Stimulated activated CD4-positive, alpha-beta T cell treated with anti-CD3 and anti-CD28 coated beads, Interleukin-12 subunit alpha, Interleukin-12 subunit beta, amount 100 ng/mL, for 4 hours (primary cell): ENCODE results near the gene HCK.

Source experiments
- DNase-seq: peaks from one replicate; pipeline ENCODE4 v3.0.0-alpha.2; 2020

The HCK gene

DNA sequence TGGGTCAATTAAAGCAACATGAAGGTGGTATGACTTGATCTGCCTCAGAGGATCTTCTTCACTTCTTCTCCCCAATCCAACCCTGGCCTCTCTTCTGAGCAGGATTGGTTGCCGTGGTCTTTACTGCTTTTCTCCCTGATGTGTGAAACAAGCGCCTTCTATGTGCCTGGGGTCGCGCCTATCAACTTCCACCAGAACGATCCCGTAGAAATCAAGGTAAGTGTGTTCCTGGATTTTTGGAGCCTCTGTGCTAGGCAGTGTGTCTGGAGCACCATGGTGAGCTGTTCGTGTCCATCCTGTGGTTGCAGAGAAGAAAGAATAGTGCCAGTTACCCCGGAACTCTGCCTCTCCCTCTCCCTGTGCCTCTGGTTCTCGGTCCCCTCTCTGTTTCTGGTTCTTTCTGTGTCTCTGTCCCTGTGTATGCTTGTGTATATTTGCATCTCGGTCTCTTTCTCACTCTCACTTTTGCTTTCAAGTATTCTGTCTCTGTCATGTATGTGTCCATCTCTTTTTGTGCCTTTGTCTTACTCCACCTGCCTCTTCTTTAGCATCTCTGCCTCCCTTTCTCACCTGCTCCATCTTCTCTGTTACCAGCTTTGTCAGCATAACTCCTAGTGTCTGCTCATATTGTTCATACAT, 81.0 kb downstream of the HCK start:
- DNase-seq: no peak

DNA sequence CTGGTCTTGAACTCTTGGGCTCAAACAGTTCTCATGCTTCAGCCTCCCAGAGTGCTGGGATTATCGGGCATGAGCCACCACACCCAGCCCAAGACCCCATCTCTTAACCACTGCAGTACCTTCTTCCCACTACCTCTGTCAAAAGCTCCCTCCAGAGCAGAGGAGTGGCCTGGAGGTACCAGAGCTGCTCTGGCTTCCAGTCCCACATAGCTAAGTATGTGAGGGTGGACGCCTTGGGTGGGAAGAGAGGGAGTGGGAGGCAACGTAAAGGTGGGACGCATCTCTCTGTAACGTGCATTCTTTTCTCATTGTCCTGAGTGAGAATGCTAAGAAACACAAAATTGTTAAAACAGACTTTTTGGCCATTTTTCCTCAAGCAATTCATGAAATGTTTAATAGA, 82.0 kb downstream of the HCK start:
- no peak for DNase-seq

DNA sequence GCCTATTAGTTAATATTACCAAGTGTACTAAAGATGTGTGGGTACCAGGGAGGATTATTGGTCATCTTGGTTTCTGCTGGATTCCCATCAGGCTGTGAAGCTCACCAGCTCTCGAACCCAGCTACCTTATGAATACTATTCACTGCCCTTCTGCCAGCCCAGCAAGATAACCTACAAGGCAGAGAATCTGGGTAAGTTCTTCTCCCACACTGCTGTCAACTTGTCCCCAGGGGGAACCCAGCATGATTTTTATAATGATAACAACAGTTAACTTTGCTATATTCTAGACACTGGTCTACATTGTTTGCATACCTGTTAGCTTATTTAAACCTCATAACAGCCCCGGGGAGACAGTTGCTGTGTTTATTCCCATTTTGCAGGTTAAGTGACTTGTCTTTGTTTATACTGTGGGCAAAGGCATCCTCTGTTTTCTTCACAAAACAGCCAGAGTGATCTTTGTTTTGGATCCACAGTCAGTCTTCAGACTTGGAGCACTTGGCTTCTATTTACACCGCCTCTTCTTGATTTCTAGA, 84.0 kb downstream of the HCK start:
- DNase-seq: no peak

DNA sequence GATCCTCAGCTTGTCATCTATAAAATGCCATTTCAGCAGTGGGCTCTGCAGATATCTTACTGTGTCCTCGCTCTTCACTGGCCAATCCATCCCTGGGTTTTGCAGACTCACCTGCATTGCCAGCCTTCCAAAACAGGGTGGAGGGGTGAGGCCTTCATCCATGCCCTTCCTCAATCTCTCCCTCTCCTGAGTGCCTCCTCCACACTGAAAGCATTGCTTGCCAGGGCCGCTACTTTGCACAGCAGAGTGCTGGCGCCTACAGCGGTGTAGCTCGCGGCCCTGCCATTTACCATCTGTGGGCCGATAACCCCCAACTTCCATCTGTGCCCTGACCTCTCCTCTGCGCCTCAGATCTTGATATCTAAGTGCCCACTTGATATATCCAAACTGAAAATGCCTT, 86.9 kb downstream of the HCK start:
- no peak for DNase-seq

DNA sequence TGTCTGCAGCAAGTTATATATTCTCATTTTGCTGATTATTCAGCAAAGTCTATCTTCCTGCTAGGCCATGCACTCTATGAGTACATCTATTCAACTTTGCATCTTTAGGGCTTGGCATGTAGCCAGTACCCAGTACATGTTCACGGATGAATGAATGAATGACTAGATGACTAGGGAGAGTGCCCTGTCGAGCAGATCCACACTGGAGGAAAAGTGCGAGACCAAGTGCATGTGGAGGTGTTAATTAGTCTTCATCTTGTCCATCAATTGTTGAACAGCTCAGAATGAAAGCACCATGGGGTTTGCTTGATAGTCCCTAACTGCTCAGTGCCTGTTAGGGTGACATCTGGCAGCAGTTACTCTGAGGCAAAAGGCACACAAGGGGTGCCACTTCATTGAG, 87.9 kb downstream of the HCK start:
- DNase-seq: no peak

DNA sequence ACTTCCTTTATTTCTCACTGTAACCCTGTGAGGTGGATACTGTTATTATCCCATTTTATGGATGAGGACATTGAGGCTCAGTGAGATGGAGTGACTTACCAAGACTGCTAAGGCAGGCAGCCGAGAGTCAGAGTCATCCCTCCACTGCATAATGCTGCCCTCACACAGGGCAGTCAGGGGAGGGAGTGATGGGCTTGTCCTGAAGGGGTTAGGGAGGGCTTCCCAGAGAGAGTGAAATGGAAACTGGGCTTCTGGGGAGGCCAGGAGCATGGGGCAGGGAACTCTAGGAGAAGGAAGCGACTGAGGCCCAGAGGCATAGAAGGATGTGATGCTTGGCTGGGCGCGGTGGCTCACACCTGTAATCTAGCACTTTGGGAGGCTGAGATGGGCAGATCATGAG, 88.6 kb downstream of the HCK start:
- DNase-seq: no peak

DNA sequence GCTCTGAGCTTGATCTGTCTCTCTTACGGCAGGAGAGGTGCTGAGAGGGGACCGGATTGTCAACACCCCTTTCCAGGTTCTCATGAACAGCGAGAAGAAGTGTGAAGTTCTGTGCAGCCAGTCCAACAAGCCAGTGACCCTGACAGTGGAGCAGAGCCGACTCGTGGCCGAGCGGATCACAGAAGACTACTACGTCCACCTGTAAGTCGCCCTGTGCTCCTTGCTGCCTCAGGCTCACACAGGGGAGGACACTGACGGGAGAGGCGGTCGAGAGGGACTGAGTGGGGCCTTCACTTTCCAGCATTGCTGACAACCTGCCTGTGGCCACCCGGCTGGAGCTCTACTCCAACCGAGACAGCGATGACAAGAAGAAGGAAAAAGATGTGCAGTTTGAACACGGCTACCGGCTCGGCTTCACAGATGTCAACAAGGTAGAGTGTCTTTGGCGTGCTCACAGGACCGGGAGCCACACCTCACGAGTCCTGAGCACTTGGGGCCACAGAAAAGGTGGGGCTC, 89.5 kb downstream of the HCK start:
- no peak for DNase-seq

DNA sequence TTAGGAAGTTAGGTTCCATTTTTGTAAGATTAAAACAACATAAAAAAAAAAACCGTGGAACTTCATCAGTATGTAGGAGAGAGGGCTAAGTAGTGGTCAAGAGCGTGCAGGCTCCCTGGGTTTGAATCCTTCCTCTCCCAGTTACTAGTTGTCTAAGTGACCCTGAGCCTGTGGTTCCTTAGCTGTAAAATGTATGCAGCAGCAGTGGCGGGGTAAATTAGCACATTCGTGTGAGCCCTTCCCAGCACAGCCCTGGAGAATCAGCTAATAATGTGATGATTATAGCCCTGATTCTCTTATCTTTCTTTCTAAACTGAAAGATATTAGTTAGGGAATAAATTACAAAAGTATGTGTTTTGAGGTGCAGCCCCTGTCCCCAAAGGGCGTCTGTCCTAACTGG, 90.0 kb downstream of the HCK start:
- DNase-seq: no peak

DNA sequence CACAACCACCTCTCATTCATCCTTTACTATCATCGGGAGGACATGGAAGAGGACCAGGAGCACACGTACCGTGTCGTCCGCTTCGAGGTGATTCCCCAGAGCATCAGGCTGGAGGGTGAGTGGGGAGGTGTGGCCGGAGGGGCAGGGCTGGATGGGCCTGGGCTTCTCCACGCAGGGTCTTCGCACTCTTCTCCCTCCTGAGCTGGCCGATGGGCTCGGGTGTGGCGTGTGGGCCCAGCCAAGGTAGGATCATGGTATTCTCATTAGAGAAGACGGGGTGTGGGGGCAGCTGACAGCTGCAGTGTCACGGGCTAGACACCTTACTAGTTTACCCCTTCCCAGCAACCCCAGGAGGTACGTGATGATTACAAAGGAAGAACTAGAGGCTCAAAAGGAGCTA, 90.9 kb downstream of the HCK start:
- no peak for DNase-seq

DNA sequence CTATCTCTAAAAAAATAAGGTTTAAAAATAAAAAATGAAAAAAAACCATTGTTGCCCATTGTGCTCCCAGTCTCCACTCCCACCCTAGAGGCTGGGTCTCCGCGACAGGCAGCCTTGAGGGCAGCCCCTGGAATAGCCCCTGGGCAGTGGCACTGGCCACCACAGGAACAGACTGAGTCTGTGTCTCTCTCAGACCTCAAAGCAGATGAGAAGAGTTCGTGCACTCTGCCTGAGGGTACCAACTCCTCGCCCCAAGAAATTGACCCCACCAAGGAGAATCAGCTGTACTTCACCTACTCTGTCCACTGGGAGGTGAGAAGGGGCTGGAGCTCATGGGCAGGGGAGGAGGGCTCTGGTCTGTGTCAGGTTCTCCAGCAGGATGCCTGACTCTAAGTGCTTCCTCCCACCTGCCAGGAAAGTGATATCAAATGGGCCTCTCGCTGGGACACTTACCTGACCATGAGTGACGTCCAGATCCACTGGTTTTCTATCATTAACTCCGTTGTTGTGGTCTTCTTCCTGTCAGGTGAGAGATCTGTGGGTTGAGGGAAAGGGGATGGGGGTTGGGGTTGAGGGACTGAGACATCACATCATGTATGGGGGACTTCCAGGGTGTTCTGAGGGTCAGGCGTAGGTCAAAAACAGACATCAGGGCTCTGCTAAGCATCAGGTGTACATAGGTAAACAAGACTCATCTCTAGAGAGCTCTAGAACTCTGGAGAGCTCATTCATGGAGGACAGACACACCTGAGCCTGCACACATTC, 93.0 kb downstream of the HCK start:
- DNase-seq: no peak

DNA sequence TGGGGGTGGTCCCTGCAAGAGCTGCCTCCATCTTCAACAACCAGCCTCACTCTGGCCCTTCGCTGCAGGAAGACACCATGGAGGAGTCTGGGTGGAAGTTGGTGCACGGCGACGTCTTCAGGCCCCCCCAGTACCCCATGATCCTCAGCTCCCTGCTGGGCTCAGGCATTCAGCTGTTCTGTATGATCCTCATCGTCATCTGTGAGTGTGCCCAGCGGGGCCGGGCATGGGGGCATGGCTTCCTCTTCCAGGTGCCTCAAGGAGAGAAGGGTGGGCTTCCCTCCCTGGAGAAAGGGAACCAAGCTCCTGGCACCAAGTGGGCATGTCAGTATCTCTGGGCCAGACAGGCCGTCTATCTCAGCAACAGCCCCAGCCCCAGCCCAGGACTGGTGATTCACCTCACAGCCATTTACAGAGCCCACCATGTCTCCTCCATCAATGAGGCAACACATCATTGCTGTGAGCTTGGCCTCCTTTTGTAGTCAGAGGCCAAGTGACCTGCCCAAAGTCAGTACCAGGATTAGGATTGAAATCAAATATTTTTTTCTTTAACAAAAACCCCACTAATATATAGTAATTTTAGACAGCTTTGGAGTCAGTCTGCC, 97.6 kb downstream of the HCK start:
- no peak for DNase-seq

DNA sequence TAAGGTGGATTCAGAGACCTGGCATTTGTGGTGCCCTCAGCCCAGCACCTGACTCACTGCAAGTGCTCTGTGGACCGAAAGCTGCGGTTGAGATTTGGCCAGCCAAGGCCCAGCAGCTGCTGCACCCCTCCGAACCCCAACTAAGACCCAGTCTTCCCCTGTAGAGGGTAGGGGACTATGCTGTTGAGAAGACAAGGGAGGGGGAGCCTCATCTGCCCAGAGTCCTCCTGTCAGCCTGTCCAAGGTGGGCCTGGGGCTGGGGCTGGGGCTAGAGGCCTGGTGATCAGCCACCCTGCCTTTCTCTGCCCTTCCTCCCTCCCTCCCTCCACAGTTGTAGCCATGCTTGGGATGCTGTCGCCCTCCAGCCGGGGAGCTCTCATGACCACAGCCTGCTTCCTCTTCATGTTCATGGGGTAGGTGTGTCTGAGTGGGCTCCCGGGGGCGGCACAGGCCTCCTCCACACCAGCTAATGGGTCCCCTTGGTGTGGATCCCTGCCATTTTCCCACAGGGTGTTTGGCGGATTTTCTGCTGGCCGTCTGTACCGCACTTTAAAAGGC, 98.3 kb downstream of the HCK start:
- no peak for DNase-seq
